Activated T-cell treated with anti-CD3 and anti-CD28 coated beads for 4 hours (primary cell): ENCODE measurements around the gene PCDHGB7.
"Not testable (repeated sequence)": the region's sequence is repeated elsewhere in the genome, so short reads cannot be mapped to it uniquely, and the experiment has no call there.

ENCODE experiments used
- DNase-seq: peaks from one replicate; pipeline ENCODE4 v3.0.0-alpha.2; 2020

The PCDHGB7 gene

DNA sequence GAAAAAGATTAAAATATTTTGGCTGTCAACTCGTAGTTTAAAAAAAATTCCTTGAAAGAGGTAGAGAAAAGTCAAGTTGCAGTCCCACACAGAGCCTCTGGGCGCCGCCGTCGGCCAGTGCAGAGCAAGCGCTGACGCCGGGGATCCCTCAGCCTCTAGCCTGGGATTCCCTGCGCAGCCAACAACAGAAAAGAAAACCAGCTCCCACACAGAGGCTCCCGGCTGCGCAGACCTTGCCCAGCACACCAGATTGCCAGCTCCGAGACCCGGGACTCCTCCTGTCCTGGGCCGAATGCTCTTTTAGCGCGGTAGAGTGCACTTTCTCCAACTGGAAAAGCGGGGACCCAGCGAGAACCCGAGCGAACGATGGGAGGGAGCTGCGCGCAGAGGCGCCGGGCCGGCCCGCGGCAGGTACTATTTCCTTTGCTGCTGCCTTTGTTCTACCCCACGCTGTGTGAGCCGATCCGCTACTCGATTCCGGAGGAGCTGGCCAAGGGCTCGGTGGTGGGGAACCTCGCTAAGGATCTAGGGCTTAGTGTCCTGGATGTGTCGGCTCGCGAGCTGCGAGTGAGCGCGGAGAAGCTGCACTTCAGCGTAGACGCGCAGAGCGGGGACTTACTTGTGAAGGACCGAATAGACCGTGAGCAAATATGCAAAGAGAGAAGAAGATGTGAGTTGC, at the start of gene PCDHGB7:
Gene PCDHGB7, plus strand, starts transcription at position 184 of the 679 bp plus-strand sequence. Its CDS starts 183 bp downstream, at position 367.
- peak; percentile 17 for DNase-seq

DNA sequence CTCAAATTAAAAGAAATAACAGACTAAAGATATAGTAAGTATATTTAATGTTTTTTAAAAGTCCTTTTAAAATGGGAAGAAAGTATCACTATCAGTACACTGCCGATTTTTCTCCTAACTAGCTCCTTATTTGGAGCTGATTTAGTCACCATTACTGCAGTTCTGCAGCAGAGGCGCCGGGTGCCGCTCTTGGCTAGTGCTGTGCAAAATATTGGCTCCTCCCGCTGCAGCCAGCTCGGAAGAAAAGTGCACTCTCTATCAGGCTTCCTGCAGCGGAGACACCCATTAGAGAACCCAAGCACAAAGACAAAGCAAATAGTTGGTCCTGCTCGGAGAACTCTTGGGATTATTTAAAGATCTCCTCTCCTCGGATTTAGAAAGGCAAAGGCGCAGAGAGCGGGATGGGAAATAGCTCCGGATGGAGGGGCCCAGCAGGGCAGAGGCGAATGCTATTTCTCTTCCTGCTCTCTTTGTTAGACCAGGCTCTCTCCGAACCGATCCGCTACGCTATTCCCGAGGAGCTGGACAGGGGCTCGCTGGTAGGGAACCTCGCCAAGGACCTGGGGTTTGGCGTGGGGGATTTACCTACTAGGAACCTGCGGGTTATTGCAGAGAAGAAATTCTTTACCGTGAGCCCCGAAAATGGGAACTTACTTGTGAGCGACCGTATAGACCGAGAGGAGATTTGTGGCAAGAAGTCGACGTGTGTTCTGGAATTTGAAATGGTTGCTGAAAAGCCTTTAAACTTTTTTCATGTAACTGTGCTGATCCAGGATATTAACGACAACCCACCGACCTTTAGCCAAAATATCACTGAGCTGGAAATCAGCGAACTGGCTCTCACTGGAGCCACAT, 47.3 kb upstream of the PCDHGB7 start, which contains the start of gene PCDHGB3:
Gene PCDHGB3, plus strand, starts transcription at position 249 of the 855 bp plus-strand sequence. Its CDS starts 153 bp downstream, at position 402.
- no peak for DNase-seq

DNA sequence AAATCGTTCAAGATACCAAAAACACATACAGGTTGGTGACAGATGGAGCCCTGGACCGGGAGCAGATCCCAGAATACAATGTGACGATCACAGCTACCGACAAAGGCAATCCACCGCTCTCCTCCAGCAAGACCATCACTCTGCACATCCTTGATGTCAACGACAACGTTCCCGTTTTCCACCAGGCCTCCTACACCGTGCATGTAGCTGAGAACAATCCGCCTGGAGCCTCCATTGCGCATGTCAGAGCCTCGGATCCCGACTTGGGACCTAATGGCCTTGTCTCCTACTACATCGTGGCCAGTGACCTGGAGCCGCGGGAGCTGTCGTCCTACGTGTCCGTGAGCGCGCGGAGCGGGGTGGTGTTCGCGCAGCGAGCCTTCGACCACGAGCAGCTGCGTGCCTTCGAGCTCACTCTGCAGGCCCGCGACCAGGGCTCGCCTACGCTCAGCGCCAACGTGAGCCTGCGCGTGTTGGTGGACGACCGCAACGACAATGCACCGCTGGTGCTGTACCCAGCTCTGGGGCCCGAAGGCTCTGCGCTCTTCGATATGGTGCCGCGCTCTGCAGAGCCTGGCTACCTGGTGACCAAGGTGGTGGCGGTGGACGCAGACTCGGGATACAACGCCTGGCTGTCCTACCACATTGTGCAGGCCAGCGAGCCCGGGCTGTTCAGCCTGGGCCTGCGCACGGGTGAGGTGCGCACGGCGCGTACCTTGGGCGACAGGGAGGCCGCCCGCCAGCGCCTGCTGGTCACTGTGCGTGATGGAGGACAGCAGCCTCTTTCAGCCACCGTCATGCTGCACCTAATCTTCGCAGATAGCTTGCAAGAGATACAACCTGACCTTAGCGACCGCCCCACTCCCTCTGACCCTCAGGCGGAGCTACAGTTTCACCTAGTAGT, 45.7 kb upstream of the PCDHGB7 start:
- no peak for DNase-seq

DNA sequence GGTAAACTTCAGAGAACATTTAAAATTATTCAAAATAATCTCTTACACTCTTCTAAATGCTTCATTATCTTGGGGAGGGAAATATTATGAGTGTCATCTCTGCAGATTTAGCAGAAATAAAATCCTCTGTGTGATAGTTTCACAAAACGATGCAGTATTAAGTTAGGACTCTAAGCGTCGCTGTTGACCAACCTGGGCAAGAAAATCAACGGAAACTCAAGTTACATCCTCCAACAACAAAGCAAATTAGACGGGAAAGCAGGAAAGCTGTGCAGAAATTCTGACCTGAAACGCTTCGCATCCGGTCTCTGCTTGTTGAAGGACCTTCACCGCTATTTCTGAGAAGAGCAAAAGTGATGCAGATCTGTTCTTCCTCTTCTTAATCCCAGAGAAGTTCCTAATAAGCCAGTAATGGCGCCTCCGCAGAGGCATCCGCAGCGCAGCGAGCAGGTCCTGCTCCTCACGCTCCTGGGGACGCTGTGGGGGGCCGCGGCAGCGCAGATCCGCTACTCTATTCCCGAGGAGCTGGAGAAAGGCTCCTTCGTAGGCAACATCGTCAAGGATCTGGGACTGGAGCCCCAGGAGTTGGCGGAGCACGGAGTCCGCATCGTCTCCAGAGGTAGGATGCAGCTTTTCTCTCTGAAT, 43.7 kb upstream of the PCDHGB7 start, which contains the start of gene PCDHGA6:
Gene PCDHGA6, plus strand, starts transcription at position 219 of the 645 bp plus-strand sequence. Its CDS starts 193 bp downstream, at position 412.
- DNase-seq = no peak

DNA sequence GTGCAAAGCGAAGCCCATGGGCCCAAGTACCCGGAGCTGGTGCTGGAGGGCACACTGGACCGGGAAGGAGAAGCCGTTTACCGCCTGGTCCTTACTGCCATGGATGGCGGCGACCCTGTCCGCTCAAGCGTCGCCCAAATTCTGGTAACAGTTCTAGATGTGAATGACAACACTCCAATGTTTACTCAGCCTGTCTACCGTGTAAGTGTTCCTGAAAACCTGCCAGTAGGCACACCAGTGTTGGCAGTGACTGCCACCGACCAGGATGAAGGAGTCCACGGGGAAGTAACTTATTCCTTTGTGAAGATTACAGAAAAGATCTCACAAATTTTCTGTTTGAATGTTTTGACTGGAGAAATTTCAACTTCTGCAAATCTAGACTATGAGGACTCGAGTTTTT, 42.9 kb upstream of the PCDHGB7 start:
- no peak for DNase-seq

DNA sequence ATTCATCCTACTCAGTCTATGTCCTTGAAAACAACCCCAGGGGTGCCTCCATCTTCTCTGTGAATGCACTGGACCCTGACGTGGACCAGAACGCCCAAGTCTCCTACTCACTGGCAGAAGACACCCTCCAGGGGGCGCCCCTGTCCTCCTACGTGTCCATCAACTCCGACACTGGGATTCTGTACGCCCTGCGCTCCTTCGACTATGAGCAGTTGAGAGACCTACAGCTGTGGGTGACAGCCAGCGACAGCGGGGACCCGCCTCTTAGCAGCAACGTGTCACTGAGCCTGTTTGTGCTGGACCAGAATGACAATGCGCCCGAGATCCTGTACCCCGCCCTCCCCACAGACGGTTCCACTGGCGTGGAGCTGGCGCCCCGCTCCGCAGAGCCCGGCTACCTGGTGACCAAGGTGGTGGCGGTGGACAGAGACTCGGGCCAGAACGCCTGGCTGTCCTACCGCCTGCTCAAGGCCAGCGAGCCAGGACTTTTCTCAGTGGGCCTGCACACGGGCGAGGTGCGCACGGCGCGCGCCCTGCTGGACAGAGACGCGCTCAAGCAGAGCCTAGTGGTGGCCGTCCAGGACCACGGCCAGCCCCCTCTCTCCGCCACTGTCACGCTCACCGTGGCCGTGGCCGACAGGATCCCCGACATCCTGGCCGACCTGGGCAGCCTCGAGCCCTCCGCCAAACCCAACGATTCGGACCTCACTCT, 41.9 kb upstream of the PCDHGB7 start:
- DNase-seq = not testable (repeated sequence)

DNA sequence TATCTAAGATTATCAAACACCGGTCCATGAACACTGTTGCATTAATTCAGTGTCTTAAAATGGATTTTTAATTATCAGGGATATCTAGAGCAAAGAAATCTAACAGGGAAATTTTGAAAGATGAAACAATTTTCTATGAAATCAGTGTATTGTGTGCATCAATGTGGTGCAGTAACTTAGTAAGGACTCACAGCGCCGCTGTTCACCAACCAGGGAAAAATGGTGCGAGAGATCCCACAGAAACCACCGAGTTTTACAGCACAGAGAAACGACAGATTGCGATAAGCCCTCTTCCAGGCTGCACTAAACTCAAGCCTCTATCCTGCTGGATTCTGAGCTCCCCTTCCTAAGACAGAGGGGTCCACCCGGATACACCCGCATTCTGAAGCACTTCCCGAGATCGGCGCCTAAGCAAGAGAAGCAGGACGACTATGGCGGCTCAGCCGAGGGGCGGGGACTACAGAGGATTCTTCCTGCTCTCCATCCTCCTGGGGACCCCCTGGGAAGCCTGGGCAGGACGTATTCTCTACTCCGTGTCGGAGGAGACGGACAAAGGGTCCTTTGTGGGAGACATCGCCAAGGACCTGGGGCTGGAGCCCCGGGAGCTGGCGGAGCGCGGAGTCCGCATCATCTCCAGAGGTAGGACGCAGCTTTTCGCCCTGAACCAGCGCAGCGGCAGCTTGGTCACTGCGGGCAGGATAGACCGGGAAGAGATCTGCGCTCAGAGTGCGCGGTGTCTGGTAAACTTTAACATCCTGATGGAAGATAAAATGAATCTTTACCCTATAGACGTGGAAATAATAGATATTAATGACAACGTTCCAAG, 34.8 kb upstream of the PCDHGB7 start, which contains the start of gene PCDHGA7:
Gene PCDHGA7, plus strand, starts transcription at position 274 of the 826 bp plus-strand sequence. Its CDS starts 158 bp downstream, at position 432.
- DNase-seq = no peak

DNA sequence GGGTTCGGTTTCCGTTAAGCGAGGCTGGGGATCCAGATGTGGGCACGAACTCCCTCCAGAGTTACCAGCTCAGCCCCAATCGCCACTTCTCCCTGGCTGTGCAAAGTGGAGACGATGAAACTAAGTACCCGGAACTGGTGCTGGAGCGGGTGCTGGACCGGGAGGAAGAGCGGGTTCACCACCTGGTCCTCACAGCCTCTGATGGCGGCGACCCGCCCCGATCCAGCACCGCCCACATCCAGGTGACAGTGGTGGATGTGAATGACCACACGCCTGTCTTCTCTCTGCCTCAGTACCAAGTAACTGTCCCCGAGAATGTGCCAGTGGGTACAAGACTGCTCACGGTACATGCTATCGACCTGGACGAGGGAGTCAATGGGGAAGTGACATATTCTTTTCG, 34.1 kb upstream of the PCDHGB7 start:
- DNase-seq = no peak

DNA sequence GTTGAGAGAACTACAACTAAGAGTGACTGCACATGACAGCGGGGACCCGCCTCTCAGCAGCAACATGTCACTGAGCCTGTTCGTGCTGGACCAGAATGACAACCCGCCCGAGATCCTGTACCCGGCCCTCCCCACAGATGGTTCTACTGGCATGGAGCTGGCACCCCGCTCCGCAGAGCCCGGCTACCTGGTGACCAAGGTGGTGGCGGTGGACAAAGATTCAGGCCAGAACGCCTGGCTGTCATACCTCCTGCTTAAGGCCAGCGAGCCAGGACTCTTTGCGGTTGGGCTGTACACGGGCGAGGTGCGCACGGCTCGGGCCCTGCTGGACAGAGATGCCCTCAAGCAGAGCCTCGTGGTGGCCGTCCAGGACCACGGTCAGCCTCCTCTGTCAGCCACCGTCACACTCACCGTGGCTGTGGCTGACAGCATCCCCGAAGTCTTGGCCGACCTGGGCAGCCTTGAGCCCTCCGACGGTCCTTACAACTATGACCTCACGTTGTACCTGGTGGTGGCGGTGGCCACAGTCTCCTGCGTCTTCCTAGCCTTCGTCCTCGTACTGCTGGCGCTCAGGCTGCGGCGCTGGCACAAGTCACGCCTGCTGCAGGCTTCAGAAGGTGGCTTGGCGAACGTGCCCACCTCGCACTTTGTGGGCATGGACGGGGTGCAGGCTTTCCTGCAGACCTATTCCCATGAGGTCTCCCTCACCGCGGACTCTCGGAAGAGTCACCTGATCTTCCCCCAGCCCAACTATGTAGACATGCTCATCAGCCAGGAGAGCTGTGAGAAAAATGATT, 32.8 kb upstream of the PCDHGB7 start:
- no peak for DNase-seq

DNA sequence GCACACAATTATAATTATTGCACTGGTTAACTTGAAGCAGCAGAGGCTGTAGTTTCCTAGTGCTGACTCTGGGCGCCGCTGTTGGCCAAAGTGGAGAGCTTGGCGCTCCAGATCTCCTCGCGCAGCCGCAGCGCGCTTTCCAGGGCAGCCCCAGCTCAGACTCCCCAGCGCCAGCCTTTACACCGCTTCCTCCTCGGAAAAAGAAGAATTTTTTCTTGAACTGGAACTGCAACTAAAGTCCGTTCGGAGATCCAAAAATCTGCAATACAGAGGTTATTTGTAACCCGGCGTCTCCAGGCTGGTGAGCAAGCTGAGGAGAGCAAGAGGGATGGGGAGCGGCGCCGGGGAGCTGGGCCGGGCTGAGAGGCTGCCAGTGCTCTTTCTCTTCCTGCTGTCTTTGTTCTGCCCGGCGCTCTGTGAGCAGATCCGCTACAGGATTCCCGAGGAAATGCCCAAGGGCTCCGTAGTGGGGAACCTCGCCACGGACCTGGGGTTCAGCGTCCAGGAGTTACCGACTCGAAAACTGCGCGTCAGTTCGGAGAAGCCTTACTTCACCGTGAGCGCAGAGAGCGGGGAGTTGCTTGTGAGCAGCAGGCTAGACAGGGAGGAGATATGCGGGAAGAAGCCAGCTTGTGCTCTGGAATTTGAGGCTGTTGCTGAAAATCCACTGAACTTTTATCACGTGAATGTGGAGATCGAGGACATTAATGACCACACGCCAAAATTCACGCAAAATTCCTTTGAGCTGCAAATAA, 29.7 kb upstream of the PCDHGB7 start, which contains the start of gene PCDHGB4:
Gene PCDHGB4, plus strand, starts transcription at position 142 of the 755 bp plus-strand sequence. Its CDS starts 187 bp downstream, at position 329.
- not testable (repeated sequence) for DNase-seq

DNA sequence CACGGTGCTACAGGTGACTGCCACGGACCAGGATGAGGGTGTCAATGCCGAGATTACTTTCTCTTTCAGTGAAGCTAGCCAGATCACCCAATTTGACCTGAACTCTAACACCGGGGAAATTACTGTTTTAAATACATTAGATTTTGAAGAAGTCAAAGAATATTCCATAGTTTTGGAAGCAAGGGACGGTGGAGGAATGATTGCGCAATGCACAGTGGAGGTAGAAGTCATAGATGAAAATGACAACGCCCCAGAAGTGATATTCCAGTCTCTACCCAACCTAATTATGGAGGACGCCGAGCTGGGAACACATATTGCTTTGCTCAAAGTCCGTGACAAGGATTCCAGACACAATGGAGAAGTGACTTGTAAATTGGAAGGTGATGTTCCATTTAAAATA, 28.8 kb upstream of the PCDHGB7 start:
- no peak for DNase-seq

DNA sequence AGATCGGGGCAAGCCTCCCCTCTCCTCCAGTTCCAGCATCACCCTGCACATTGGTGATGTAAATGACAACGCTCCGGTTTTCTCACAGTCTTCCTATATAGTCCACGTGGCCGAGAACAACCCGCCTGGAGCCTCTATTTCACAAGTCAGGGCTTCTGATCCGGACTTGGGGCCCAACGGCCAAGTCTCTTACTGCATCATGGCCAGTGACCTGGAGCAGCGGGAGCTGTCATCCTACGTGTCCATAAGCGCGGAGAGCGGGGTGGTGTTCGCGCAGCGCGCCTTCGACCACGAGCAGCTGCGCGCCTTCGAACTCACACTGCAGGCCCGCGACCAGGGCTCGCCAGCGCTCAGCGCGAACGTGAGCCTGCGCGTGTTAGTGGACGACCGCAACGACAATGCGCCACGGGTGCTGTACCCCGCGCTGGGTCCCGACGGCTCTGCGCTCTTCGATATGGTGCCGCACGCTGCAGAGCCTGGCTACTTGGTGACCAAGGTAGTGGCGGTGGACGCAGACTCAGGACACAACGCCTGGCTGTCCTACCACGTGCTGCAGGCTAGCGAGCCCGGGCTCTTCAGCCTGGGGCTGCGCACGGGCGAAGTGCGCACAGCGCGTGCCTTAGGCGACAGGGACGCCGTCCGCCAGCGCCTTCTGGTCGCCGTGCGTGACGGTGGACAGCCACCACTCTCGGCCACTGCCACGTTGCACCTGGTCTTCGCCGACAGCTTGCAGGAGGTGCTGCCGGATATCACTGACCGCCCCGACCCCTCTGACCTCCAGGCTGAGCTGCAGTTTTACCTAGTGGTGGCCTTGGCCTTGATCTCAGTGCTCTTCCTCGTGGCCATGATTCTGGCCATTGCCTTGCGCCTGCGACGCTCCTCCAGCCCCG, 28.1 kb upstream of the PCDHGB7 start:
- no peak for DNase-seq

DNA sequence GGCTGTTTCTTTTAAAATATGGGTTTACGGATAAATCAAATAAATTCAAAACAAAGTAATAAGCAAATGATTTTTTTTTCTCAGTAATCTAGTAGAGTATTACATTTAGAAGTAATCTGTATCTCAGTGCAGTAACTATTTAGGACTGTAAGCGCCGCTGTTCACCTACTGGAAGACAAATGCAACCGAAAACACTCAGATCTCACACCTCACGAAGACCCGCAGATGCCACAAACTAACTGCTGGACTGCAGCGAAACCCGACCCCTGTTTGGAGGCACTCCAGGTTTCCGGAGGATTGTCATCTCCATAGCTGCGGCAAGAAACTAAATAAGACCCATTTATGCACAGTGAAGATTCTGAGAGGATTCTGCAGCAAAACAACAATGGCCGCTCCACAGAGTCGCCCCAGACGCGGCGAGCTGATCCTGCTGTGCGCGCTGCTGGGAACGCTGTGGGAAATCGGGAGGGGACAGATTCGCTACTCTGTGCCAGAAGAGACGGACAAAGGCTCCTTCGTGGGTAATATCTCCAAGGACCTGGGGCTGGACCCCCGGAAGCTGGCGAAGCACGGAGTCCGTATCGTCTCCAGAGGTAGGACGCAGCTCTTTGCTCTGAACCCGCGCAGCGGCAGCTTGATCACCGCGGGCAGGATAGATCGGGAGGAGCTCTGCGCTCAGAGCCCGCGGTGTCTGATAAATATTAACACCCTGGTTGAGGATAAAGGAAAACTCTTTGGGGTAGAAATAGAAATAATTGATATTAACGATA, 24.9 kb upstream of the PCDHGB7 start, which contains the start of gene PCDHGA8:
Gene PCDHGA8, plus strand, starts transcription at position 205 of the 770 bp plus-strand sequence. Its CDS starts 181 bp downstream, at position 386.
- DNase-seq = no peak

DNA sequence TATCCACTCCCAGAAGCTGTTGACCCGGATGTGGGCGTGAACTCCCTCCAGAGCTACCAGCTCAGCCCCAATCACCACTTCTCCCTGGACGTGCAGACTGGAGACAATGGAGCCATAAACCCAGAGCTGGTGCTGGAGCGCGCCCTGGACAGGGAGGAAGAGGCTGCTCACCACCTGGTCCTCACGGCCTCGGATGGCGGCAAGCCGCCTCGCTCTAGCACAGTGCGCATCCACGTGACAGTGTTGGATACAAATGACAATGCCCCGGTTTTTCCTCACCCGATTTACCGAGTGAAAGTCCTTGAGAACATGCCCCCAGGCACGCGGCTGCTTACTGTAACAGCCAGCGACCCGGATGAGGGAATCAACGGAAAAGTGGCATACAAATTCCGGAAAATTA, 24.2 kb upstream of the PCDHGB7 start:
- no peak for DNase-seq

DNA sequence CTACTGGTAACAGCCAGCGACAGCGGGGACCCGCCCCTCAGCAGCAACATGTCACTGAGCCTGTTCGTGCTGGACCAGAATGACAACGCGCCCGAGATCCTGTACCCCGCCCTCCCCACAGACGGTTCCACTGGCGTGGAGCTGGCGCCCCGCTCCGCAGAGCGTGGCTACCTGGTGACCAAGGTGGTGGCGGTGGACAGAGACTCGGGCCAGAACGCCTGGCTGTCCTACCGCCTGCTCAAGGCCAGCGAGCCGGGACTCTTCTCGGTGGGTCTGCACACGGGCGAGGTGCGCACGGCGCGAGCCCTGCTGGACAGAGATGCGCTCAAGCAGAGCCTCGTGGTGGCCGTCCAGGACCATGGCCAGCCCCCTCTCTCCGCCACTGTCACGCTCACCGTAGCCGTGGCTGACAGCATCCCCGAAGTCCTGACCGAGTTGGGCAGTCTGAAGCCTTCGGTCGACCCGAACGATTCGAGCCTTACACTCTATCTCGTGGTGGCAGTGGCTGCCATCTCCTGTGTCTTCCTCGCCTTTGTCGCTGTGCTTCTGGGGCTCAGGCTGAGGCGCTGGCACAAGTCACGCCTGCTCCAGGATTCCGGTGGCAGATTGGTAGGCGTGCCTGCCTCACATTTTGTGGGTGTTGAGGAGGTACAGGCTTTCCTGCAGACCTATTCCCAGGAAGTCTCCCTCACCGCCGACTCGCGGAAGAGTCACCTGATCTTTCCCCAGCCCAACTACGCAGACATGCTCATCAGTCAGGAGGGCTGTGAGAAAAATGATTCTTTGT, 22.9 kb upstream of the PCDHGB7 start:
- DNase-seq = not testable (repeated sequence)
